A549 treated with dexamethasone at 1 μM for 4 hours (cell line): ENCODE measurements around the gene RHEB. TPM values are rescaled to one million over a fixed set of nuclear protein-coding genes. Genes with fewer than 3 reads are reported as not detected.

Experiments used
- total RNA-seq: library from RNA; stranded (reverse); fragments of 200-300 nt; extraction: Qiagen RNA extraction; gene quantifications from 5 replicates; pipeline ENCODE4 v1.2.3, GENCODE V29; 2022

Gene RHEB
- 110 to 157 TPM (median 140 TPM) in 5 replicates for total RNA-seq

GRCh38 chr7:151519765-151520418 is at the start of gene RHEB:
TSS of gene RHEB (minus strand) at chr7:151519895. CDS start at chr7:151519511, 384 bp downstream.

DNA sequence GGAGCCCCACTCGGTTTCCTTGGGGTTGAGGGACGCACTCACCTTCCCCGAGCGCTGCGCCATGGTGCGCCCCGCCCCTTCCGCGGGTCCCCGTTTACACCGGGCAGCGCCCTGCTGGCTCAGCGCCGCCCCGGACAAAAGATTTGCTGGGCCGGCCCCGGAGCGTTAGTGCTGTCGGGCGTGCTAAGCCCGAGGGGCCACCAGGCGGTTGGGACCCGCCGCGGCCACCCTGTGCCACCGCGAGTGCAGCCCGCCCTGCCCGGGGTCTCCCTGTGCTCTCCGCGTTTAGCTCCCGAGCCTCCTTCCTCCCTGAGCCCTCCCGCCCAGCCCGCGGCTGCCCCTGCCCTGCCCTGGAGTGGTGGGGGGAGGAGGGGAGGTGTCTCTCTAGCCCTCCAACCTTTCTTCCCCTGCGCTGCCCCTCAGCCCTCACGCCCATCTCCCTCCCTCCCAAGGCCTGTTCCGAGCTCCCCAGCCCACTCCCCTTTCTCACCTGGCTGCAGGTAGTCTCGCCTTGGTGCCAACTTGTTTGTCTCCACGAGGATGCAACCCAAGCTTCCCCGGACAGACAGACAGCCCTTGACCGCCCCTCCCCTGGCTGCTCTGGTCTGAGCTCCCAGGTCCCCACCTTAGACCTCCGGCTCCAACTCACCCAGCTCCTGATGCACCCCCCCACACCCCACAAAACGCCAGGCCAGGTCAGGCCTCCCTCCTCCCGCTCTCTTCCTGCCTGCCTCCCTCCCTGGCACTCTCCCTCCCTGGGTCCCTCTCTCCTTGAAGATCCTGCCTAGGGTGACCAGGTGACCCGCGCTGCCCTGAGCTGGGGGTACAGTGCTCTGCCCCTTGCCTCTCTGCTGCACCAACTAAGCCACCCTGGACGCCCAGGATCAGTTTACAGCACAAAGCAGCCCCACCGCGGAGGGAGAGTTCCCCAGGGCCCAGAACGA is 79.6 kb downstream of the RHEB start, which contains the start of gene CRYGN:
TSS of gene CRYGN (minus strand) at position 287 of the 944 bp plus-strand sequence. CDS start at position 63, 224 bp downstream.

Other genes starting within 250 kb of the RHEB start
- 39.1 to 45.2 TPM (median 42.4 TPM) in 5 replicates for gene NUB1, start 178.1 kb downstream of the RHEB start, total RNA-seq
- gene WDR86, start 109.9 kb downstream of the RHEB start, total RNA-seq: 0.11 to 0.26 TPM (median 0.18 TPM) in 4 of 5 replicates, not detected in the other
- not detected in 5 replicates for gene CRYGN, start 79.8 kb downstream of the RHEB start, total RNA-seq